Measurements from ENCODE around the gene ATP4A. TPM values are rescaled to one million over a fixed set of nuclear protein-coding genes. Genes with fewer than 3 reads are reported as not detected.

ATP4A gene
- total RNA-seq, 1 experiment from 2014 or later, result not detected

DNA sequence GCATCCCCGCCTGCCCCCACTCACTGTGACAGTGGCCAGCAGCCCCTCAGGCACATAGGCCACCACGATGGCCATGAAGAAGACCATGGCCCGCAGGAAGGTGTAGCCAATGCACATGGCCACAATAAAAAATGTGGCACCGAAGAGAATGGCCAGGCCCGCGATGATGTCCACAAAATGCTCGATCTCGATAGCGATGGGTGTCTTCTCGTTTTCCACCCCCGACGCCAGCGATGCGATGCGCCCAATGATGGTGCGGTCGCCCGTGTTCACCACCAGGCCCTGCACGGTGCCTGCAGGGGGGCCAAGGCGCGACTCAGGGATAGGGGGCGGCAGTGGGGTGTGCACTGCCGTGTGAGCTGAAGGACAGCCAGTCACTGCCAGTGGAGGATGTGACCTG lies 3.7 kb downstream of the ATP4A start:
- ChIA-PET POLR2A (no interaction called here), CTCF (interaction anchor here (2.6 kb wide), 1 partner anchor 11 kb away, joined by 15 read pairs; no protein-coding TSS in a partner anchor)
- Mint-ChIP-seq H3K9me3 (ENCODE audit: unreplicated experiment) (no peaks in the 10 kb centered on the region), H3K4me1 (ENCODE audit: insufficient read depth, unreplicated experiment) (no peaks in the 10 kb centered on the region), H3K27ac (ENCODE audit: low read depth, unreplicated experiment) (no peak overlapping the region), H3K4me3 (ENCODE audit: unreplicated experiment) (no peak overlapping the region), H3K27me3 (ENCODE audit: insufficient read depth, unreplicated experiment) (peaks cover 41% of the 10 kb centered on the region), H3K36me3 (ENCODE audit: insufficient read depth, unreplicated experiment) (no peaks in the 10 kb centered on the region)
- intact Hi-C loops (cut with micrococcal nuclease), result no loop called here
- BruUV-seq (replicated peaks), result no TSS peak
- no peak for TF ChIP-seq CTCF (IDR thresholded peaks at IDR 0.05; ENCODE audit: unreplicated experiment)
- DNase-seq (ENCODE audit: unreplicated experiment), result no peak

- DNase-seq (ENCODE audit: unreplicated experiment), result no peak
- Mint-ChIP-seq H3K4me3 (ENCODE audit: unreplicated experiment) (no peak overlapping the region), H3K36me3 (ENCODE audit: insufficient read depth, unreplicated experiment) (no peaks in the 10 kb centered on the region), H3K4me1 (ENCODE audit: insufficient read depth, unreplicated experiment) (no peaks in the 10 kb centered on the region), H3K27me3 (ENCODE audit: insufficient read depth, unreplicated experiment) (peaks cover 41% of the 10 kb centered on the region), H3K27ac (ENCODE audit: low read depth, unreplicated experiment) (no peak overlapping the region), H3K9me3 (ENCODE audit: unreplicated experiment) (no peaks in the 10 kb centered on the region)
- BruUV-seq (replicated peaks), result no TSS peak
- no peak for TF ChIP-seq CTCF (IDR thresholded peaks at IDR 0.05; ENCODE audit: unreplicated experiment)
- intact Hi-C loops (cut with micrococcal nuclease), result no loop called here
- ChIA-PET CTCF (interaction anchor here (2.6 kb wide), 1 partner anchor 11 kb away, joined by 15 read pairs; no protein-coding TSS in a partner anchor), POLR2A (no interaction called here)
Observed at GRCh38 chr19:35559281-35559659, 4.2 kb downstream of the ATP4A start.

GRCh38 chr19:35558400-35559280 lies 4.8 kb downstream of the ATP4A start:
- intact Hi-C loops (cut with micrococcal nuclease), result no loop called here
- Mint-ChIP-seq H3K9me3 (ENCODE audit: unreplicated experiment) (no peaks in the 10 kb centered on the region), H3K27ac (ENCODE audit: low read depth, unreplicated experiment) (no peak overlapping the region), H3K4me3 (ENCODE audit: unreplicated experiment) (no peak overlapping the region), H3K27me3 (ENCODE audit: insufficient read depth, unreplicated experiment) (peaks cover 41% of the 10 kb centered on the region), H3K4me1 (ENCODE audit: insufficient read depth, unreplicated experiment) (no peaks in the 10 kb centered on the region), H3K36me3 (ENCODE audit: insufficient read depth, unreplicated experiment) (no peaks in the 10 kb centered on the region)
- ChIA-PET CTCF (interaction anchor here (0.8 to 2.6 kb wide), 3 partner anchors 10 to 63 kb away, joined by 4 to 15 read pairs (median 5); no protein-coding TSS in a partner anchor), POLR2A (no interaction called here)
- no TSS peak for BruUV-seq (replicated peaks)
- TF ChIP-seq CTCF (IDR thresholded peaks at IDR 0.05; ENCODE audit: unreplicated experiment), result no peak
- no peak for DNase-seq (ENCODE audit: unreplicated experiment)

- TF ChIP-seq CTCF (IDR thresholded peaks at IDR 0.05; ENCODE audit: unreplicated experiment), result no peak
- Mint-ChIP-seq H3K9me3 (ENCODE audit: unreplicated experiment) (no peaks in the 10 kb centered on the region), H3K4me3 (ENCODE audit: unreplicated experiment) (no peak overlapping the region), H3K36me3 (ENCODE audit: insufficient read depth, unreplicated experiment) (no peaks in the 10 kb centered on the region), H3K4me1 (ENCODE audit: insufficient read depth, unreplicated experiment) (no peaks in the 10 kb centered on the region), H3K27ac (ENCODE audit: low read depth, unreplicated experiment) (no peak overlapping the region), H3K27me3 (ENCODE audit: insufficient read depth, unreplicated experiment) (peaks cover 34% of the 10 kb centered on the region)
- BruUV-seq (replicated peaks), result no TSS peak
- CTCF ChIA-PET, result interaction anchor here (0.8 to 1.4 kb wide), 3 partner anchors 9 to 62 kb away, joined by 3 to 5 read pairs (median 4); no protein-coding TSS in a partner anchor
- intact Hi-C loops (cut with micrococcal nuclease), result no loop called here
- POLR2A ChIA-PET, result no interaction called here
- no peak for DNase-seq (ENCODE audit: unreplicated experiment)
Observed at GRCh38 chr19:35557539-35558399, 5.7 kb downstream of the ATP4A start.
